Fibroblast of lung (primary cell): ENCODE data around the gene NFAT5.

ENCODE experiments used
- CTCF ChIP-seq, 2 donors: IDR thresholded peaks in 1 of 2; conservative IDR thresholded peaks in 1 of 2; 1 replicate in 1 of 2; 2 replicates in 1 of 2; pipeline ENCODE4 v1.5.1; 2011 to 2012; ENCODE audit warnings: low read length in 2 of 2, control low read depth in 1 of 2, inconsistent platforms in 1 of 2, low read depth in 1 of 2, mild to moderate bottlenecking in 1 of 2
- EZH2 ChIP-seq: IDR thresholded peaks from 2 replicates; pipeline ENCODE4 v1.5.1; 2012; ENCODE audit warnings: low read length, control low read depth, mild to moderate bottlenecking; ENCODE audit errors: missing control alignments

DNA sequence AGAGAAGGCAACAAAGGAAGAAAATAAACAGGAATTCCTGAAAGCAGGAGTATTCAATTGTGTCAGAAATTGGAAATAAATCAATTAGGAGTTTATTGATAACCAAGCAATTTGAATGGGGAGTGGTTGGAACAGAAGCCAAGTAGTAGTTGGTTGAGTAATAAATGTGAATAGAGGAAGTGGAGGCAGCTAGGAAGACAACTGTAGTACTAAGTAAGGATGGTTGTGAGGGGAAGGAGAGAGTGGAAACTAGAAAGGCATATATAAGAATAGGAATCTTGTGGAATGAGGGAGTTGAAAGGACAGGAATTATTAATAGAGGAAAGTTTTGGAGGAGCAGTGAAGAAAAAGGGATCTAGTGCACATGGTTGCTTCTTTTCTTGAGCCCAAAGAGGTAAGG is 34.4 kb downstream of the NFAT5 start:
- TF ChIP-seq CTCF (conservative IDR thresholded peaks at IDR 0.05 in 1 of 2, IDR thresholded peaks at IDR 0.05 in 1 of 2; ENCODE audit: low read depth in 1 of 2, low read length in 2 of 2) = no peak
- no peak for TF ChIP-seq EZH2
